NCI-H1048 (cell line): Measurements from ENCODE around the gene APBA1.

Experiments
- DNase-seq: peaks from one replicate; lab custom pipeline; 2025; lab: John Stamatoyannopoulos, UW

APBA1 gene

GRCh38 chr9:69474821-69475220 is 197.3 kb downstream of the APBA1 start:
- no peak for DNase-seq

DNA sequence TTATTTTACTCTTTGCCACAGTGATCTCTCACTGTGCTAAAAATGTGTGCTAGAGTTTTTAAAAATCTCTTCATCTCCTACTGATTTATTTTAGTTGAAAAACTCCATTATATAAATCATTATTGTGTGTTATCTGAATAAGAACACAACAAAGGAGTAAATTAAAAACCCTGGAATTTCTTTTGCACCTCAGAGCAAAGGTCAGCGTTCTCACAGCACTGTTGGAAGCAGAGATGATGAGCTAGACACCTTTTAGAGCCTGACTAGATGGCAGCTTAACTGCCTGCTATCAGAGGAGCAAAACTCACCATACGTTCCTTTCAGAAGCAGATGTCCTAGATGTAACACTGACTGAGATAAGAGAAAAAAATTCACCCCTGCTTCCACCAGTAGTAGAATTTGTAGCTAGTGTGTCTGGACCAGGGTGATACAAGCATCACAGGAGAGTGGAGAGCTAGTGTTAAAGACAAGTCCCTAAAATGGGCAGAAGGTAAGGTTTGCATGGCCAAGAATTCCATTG is 200.0 kb downstream of the APBA1 start:
- no peak for DNase-seq

GRCh38 chr9:69471433-69471832 is 200.7 kb downstream of the APBA1 start:
- DNase-seq = no peak

- DNase-seq = no peak
Observed at GRCh38 chr9:69470186-69470977, 201.8 kb downstream of the APBA1 start.

DNA sequence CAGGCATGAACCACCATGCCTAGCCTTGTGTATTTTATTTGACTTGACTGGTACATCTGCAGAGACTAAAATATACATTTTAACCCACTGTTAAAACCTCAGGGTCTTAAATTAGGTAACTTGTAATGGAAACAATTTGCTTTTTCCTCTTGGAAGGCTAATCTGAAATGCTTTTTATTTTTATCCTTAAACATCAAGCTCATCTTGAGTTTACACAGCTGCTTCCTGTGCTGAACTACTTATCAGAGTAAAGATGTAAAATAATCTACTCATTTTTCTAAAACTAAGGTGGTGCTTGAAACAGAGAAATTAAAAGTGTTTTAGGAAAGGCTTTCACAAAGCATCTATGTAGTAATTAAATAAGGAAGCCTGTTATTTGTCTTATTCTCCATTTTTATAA is 203.0 kb downstream of the APBA1 start:
- no peak for DNase-seq

GRCh38 chr9:69468380-69468779 is 203.8 kb downstream of the APBA1 start:
- no peak for DNase-seq

- DNase-seq = no peak
Observed at GRCh38 chr9:69466151-69466550, 206.0 kb downstream of the APBA1 start.

DNA sequence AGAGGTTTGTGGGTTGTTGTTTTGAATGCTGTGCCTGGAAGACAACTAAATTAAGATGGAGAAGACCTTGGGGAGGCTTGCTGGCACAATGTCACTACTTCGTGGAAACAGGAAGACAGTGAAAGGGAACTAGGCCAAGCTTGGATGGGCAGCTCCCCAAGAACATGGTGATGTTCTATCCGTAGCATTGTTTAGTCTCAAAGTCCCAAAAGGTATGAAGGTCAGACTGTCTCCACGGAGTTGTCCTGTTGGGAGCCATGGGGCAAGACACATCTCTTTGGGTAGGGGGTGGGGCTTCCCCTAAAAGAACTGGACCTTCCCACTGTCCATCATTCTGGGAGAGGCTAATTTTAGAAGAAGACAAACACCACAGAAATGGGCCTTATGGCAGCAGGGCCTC is 206.7 kb downstream of the APBA1 start:
- DNase-seq = no peak

DNA sequence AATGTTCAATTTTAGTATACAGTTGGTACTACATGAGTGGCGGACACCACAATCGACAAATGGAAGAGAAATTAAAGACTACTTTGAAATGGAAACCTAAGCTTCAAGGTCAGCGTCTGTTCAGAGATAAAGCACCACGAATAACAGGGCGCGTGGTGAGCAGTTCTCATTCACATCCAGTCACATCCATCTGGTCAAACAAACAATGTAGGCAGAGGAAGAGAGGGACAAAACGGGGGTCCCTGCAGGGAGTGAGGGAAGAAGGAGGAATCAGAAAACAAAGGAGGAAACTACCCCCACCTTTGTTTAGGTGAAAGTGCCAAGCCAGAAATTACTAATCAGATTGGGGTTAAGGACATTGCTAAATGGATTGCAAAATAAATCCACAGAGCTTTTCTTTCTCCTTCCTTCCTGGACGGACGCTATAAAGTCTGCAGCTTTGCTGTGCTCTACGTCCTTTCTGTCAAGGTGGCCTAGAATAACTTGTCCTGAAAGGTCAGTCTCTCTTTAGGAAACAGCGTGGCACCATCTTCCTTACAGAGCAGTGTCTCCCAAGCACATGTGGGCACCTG is 208.6 kb downstream of the APBA1 start:
- DNase-seq = no peak

DNA sequence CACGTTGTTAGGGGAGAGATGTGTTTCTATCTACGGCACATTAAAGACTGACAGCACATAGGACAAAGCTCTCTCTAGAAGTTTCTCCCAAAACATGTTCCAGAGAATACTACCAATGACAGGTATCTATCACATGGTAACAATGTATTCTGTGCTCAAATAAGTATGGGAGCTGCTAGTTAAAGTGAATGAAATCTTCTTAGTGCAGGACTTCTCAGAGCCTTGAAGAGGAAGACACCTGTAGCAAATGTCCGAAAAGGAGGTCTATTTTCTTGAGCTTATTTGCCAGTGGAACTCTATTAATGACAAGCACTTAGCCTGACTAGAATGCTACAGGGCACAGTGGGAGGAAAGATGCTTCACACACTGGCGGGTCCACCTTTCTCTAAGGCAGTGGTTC is 209.8 kb downstream of the APBA1 start:
- DNase-seq = no peak

DNA sequence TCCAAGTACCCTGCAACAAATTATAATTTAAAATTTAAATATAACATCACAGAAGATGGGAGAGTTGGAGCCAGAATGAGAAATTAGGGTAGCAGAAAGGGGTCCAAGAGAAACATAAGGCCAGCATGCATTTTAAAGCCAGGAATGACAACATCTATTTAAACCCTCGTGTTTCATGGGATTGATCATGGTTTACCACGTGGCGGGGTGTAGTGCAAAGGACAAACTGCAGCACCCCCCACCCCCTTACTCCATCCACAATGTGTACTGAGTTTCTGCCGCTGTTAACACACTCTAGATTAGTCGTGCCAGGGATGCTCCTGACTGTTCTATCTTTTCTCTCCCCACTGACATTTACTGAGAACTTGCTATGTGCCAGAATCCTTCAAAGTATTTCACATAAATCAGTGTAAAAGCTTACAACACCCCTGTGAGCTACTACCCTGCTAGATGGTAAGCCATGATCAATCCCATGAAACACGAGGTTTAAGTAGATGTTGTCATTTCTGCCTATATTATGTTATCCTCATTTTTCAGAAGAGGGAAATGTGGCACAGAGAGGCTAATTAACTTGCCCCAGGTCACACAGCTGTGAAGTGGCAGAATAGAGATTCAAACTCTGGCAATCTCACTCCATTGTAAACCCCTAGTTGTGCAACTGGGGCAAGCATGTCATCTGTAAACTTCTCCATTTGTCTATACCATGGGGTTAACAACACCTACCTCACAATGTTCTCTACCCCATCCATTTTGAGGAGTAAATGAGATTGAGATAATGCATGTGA is 210.9 kb downstream of the APBA1 start:
- DNase-seq = no peak

DNA sequence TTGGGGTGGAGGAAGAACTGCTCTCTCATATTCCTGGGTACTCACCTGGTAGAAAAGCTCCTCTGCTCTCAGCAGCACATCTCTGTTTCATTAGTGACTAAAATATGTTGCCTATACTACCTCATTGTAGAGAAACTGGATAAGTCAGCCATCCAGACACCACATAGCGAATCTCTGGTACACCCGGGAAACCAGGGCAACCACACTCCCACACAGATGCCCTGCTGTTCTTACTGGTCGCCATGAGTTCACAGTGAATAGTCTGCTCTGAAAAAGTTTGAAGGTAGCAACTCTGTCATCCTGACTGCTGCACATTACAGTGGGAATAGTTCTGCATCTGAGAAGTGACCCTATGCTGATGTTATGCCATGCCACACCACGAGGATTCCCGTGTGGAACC is 212.2 kb downstream of the APBA1 start:
- no peak for DNase-seq

GRCh38 chr9:69458176-69458575 is 214.0 kb downstream of the APBA1 start:
- DNase-seq = no peak

GRCh38 chr9:69456201-69456600 is 216.0 kb downstream of the APBA1 start:
- DNase-seq = no peak

GRCh38 chr9:69455311-69455710 is 216.9 kb downstream of the APBA1 start:
- DNase-seq = no peak

- no peak for DNase-seq
Observed at GRCh38 chr9:69454321-69454720, 217.8 kb downstream of the APBA1 start.

GRCh38 chr9:69453746-69454145 is 218.4 kb downstream of the APBA1 start:
- no peak for DNase-seq

- DNase-seq = no peak
Observed at GRCh38 chr9:69452110-69452782, 219.9 kb downstream of the APBA1 start.

DNA sequence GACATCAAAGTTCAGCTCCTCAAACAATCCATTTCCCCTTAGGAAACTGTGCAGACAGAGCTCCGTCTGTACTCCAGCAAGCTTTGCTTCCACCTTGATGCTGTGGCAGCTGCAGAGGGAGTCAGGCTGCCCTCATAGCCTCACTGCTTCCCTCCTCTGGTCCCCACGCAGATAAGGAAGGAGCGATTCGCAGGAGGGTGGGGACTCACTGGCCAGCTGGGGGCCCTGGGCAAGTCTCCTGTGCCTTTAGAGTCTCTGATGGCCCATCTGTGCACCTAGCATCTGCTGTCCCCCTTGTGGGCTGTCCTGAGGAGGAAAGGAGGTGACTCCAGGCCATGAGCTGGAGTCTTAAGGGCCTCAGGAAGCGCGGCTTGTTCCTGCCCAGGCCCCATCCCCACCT is 225.7 kb downstream of the APBA1 start:
- no peak for DNase-seq

- DNase-seq = no peak
Observed at GRCh38 chr9:69445251-69445650, 226.9 kb downstream of the APBA1 start.

DNA sequence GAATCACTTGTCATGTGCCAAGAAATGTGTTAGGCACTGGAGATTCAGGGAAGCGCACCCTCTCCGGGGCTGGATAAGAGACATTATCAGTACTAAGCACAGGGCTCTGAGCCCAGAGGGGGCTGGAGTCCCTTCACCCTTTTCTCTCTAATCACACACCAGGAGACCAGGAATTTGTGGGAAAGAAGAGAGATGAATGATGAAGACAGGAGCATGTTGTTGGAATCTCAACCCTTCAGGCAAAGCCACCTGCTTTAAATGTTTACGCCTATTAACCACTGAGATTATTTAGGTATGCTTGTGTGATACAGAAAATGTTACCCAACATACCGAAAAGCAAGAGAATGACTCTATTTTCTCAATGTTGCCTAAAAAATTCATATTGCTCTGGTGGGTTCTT is 227.4 kb downstream of the APBA1 start:
- DNase-seq = no peak

DNA sequence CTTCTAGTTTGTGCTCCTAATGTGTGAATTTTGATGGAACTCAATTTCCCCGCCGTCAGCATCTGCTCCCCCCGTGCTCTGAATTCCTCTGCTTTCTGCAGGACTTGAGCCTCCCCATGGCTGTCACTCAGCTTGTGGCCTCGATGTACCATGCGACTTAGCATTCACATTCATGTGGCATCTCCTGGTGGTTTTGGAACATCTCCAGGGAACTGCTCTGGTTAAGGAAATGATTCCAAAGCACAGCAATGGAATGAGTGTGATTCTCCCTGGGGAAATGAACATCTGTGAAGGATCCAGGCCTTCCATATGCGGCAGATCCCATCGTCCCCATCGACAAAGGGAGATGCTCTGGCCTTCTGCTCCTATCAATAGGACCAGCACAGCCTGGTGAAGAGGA is 228.2 kb downstream of the APBA1 start:
- DNase-seq = no peak
